Breast epithelium (tissue), 4 donors: ENCODE measurements around the gene CLDND2. TPM values are rescaled to one million over a fixed set of nuclear protein-coding genes. Genes with fewer than 3 reads are reported as not detected.

Experiments
- DNase-seq, 2 donors: peaks; one replicate each; pipeline ENCODE4 v3.0.0-alpha.2; 2019; ENCODE audit warnings: low spot score in 2 of 2
- H3K27ac ChIP-seq, 2 donors: fragments of 200-600 bp; sonication (generic) in 1 of 2; one replicate each; pipeline ENCODE4 v1.5.1; 2016 to 2019; ENCODE audit warnings: mild to moderate bottlenecking in 1 of 2
- H3K27me3 ChIP-seq, 2 donors: fragments of 200-600 bp; sonication (generic) in 1 of 2; one replicate each; pipeline versions ENCODE4 v1.5.1 to v1.6.0; 2017 to 2019; ENCODE audit warnings: control low read depth in 1 of 2, mild to moderate bottlenecking in 1 of 2
- H3K36me3 ChIP-seq: fragments of 200-600 bp; one replicate; pipeline ENCODE4 v1.5.1; 2019
- H3K4me1 ChIP-seq, 2 donors: fragments of 200-600 bp; sonication (generic); one replicate each; pipeline ENCODE4 v1.5.1; 2016 to 2019; ENCODE audit warnings: control low read depth in 1 of 2
- H3K4me3 ChIP-seq, 3 donors: fragments of 200-600 bp; sonication (generic); 1 replicate in 2 of 3; 2 replicates in 1 of 3; pipeline ENCODE4 v1.5.1; 2016 to 2019; ENCODE audit warnings: mild to moderate bottlenecking in 3 of 3, moderate library complexity in 2 of 3
- H3K9me3 ChIP-seq, 2 donors: fragments of 200-600 bp; sonication (generic) in 1 of 2; one replicate each; pipeline ENCODE4 v1.5.1; 2016 to 2019; ENCODE audit warnings: control low read depth in 1 of 2
- CTCF ChIP-seq, 3 donors: fragments of 450-650 bp; IDR thresholded peaks; one replicate each; pipeline ENCODE4 v1.5.1; 2016 to 2017; ENCODE audit warnings: antibody characterized with exemption in 3 of 3, mild to moderate bottlenecking in 3 of 3, moderate library complexity in 3 of 3
- POLR2A ChIP-seq: fragments of 450-650 bp; IDR thresholded peaks from one replicate; pipeline ENCODE4 v1.6.1; 2016; ENCODE audit warnings: antibody characterized with exemption, mild to moderate bottlenecking, moderate library complexity
- POLR2AphosphoS5 ChIP-seq, 3 donors: sonication (generic); formaldehyde crosslinking; IDR thresholded peaks; one replicate each; pipeline ENCODE4 v1.6.1; 2017; ENCODE audit warnings: antibody characterized with exemption in 3 of 3
- intact Hi-C: fragments of 100-400 bp; cut with DNase I; formaldehyde crosslinking; loops from one replicate; pipeline ENCODE4 v1.15.1; 2023; ENCODE audit warnings: low total_unique reads
- total RNA-seq, 3 donors: library from RNA; depleted of rRNA; stranded (reverse); fragments of >200 nt; gene quantifications; one replicate each; pipeline ENCODE4 v1.1.0, GENCODE V29; 2016

CLDND2 gene
- total RNA-seq, 3 donors from 2014 or later = not detected

- no peak for TF ChIP-seq CTCF (IDR thresholded peaks at IDR 0.05)
- no peak for TF ChIP-seq POLR2AphosphoS5 (IDR thresholded peaks at IDR 0.05)
- Histone ChIP-seq H3K9me3 (no peaks in the 10 kb centered on the region), H3K27ac (no peak overlapping the region), H3K4me3 (no peak overlapping the region), H3K27me3 (no peaks in the 10 kb centered on the region), H3K36me3 (no peaks in the 10 kb centered on the region), H3K4me1 (no peaks in the 10 kb centered on the region)
- intact Hi-C loops = no loop called here
- DNase-seq = peak in 1 of 2 donors; percentile 42
These were observed 11.6 kb upstream of the CLDND2 start for GRCh38 chr19:51380379-51380778.

GRCh38 chr19:51377422-51377821, 8.6 kb upstream of the CLDND2 start:
- Histone ChIP-seq H3K36me3 (no peaks in the 10 kb centered on the region), H3K27me3 (no peaks in the 10 kb centered on the region), H3K9me3 (no peaks in the 10 kb centered on the region), H3K27ac (no peak overlapping the region), H3K4me3 (no peak overlapping the region), H3K4me1 (no peaks in the 10 kb centered on the region)
- TF ChIP-seq POLR2A = no peak
- TF ChIP-seq POLR2AphosphoS5 (IDR thresholded peaks at IDR 0.05) = no peak
- TF ChIP-seq CTCF (IDR thresholded peaks at IDR 0.05) = no peak
- DNase-seq = peak in 1 of 2 donors; percentile 7
- intact Hi-C loops = no loop called here

GRCh38 chr19:51375504-51376221, 6.9 kb upstream of the CLDND2 start:
- TF ChIP-seq POLR2AphosphoS5 (IDR thresholded peaks at IDR 0.05) (no peak), POLR2A (no peak), CTCF (IDR thresholded peaks at IDR 0.05) (no peak)
- no peak overlapping the region for H3K4me3 ChIP-seq
- intact Hi-C loops = no loop called here
- no peaks in the 10 kb centered on the region for H3K4me1 ChIP-seq
- no peaks in the 10 kb centered on the region for H3K27me3 ChIP-seq
- H3K36me3 ChIP-seq = no peaks in the 10 kb centered on the region
- DNase-seq = no peak
- H3K9me3 ChIP-seq = no peaks in the 10 kb centered on the region
- H3K27ac ChIP-seq = no peak overlapping the region

- Histone ChIP-seq H3K36me3 (no peaks in the 10 kb centered on the region), H3K4me3 (no peak within 1 kb of the TSS), H3K27ac (no peak within 1 kb of the TSS), H3K27me3 (no peaks in the 10 kb centered on the region), H3K4me1 (no peaks in the 10 kb centered on the region), H3K9me3 (no peaks in the 10 kb centered on the region)
- no peak for DNase-seq
- intact Hi-C loops = no loop called here
- no peak for TF ChIP-seq POLR2A
- no peak for TF ChIP-seq CTCF (IDR thresholded peaks at IDR 0.05)
- no peak for TF ChIP-seq POLR2AphosphoS5 (IDR thresholded peaks at IDR 0.05)
These were observed 4.1 kb upstream of the CLDND2 start, which contains the start of gene NKG7 for GRCh38 chr19:51372649-51373504. Gene NKG7 (minus strand): TSS chr19:51372654. CDS start chr19:51372535, 119 bp downstream.
